Stimulated activated naive CD8-positive, alpha-beta T cell treated with anti-CD3 and anti-CD28 coated beads, Interleukin-15, amount 100 ng/mL, for 72 hours (primary cell): ENCODE measurements around the gene GBE1.

Source experiments
- ATAC-seq: fragments of 150-1000 bp; cut with Tn5 transposase; 2 replicates; pipeline ENCODE4 v1.10.0; 2021; ENCODE audit warnings: mild to moderate bottlenecking, moderate library complexity
- DNase-seq, 2 donors: peaks; one replicate each; pipeline ENCODE4 v3.0.0; 2021 to 2022
- H3K27ac Mint-ChIP-seq, 2 donors: one replicate each; pipeline ENCODE4 v1.8.0; 2022; ENCODE audit warnings: mild to moderate bottlenecking in 2 of 2, mixed read lengths in 2 of 2, moderate library complexity in 2 of 2
- H3K27me3 Mint-ChIP-seq: one replicate; pipeline ENCODE4 v1.8.0; 2022; ENCODE audit warnings: mixed read lengths
- H3K4me1 Mint-ChIP-seq: one replicate; pipeline ENCODE4 v1.8.0; 2022; ENCODE audit warnings: mild to moderate bottlenecking, mixed read lengths
- H3K4me3 Mint-ChIP-seq, 2 donors: one replicate each; pipeline ENCODE4 v1.8.0; 2022; ENCODE audit warnings: mild to moderate bottlenecking in 2 of 2, mixed read lengths in 2 of 2, moderate library complexity in 1 of 2
- H3K9me3 Mint-ChIP-seq, 2 donors: one replicate each; pipeline ENCODE4 v1.8.0; 2022; ENCODE audit warnings: mixed read lengths in 2 of 2

GBE1 gene

GRCh38 chr3:81624756-81625155, 136.7 kb downstream of the GBE1 start:
- DNase-seq (no peak), ATAC-seq (no peak)
- no peaks in the 10 kb centered on the region for H3K4me1 Mint-ChIP-seq
- H3K9me3 Mint-ChIP-seq, result no peaks in the 10 kb centered on the region
- H3K4me3 Mint-ChIP-seq, result no peak overlapping the region
- H3K27me3 Mint-ChIP-seq, result no peaks in the 10 kb centered on the region
- no peak overlapping the region for H3K27ac Mint-ChIP-seq

GRCh38 chr3:81622395-81622794, 139.1 kb downstream of the GBE1 start:
- no peak for ATAC-seq

DNA sequence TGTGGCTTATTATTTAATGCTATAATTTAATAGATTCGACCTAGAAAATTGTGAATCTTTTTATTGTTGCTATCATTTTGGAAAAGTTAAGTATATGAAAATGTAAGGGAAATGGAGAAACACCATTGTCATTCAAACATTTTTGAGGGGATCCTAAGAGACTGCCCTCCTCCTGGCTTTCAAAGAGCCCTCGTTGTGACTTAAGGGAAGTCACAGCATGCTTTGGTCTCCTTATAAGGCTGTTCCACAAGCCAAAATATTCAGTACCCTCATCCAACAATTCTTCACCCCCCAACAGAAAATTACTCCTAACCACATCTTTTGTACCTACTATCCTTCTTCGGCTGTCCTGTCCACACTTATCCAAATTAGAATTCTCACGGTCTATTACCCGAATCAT, 140.2 kb downstream of the GBE1 start:
- DNase-seq, result no peak
- Mint-ChIP-seq H3K4me1 (no peaks in the 10 kb centered on the region), H3K27ac (no peak overlapping the region), H3K9me3 (no peaks in the 10 kb centered on the region), H3K4me3 (no peak overlapping the region), H3K27me3 (no peaks in the 10 kb centered on the region)
- ATAC-seq, result no peak

More at GRCh38 chr3:81622395-81622794, 139.1 kb downstream of the GBE1 start:
- no peak for DNase-seq
- Mint-ChIP-seq H3K4me1 (no peaks in the 10 kb centered on the region), H3K27me3 (no peaks in the 10 kb centered on the region), H3K9me3 (no peaks in the 10 kb centered on the region), H3K4me3 (no peak overlapping the region), H3K27ac (no peak overlapping the region)

DNA sequence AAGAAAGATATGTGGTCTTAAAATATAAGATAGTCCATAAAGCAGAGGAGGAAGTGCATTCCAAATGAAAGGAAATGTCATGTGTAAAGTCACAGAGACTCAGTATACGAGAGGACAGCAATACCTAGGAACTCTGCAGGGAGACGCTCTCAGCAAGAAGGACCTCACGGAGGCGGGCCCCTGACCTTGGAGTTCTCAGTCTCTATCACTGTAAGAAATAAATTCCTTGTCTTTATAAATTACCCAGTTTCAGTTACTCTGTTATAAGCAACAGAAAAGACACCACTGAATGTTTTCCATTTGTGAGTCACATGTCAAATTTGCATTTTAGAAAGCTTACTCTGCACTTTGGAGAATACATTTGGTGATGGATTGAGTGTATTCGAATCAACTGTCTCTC, 140.6 kb downstream of the GBE1 start:
- no peaks in the 10 kb centered on the region for H3K27me3 Mint-ChIP-seq
- no peaks in the 10 kb centered on the region for H3K4me1 Mint-ChIP-seq
- ATAC-seq, result no peak

DNA sequence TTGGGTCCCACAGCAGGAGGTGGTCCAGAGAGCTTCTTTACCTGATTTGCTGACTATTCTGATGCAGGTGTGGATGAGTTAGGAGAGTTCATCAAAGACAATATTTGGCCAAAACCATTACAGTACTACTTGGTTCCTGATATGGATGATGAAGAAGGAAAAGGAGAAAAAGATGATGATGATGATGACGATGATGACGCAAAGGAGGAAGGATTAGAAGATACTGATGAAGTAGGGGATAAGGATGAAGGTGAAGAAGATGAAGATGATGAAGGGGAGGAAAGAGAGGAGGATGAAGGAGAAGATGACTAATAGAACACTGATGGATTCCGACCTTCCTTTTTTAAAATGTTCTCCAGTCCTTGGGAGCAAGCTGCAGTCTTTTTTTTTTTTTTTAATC, 148.7 kb downstream of the GBE1 start:
- Mint-ChIP-seq H3K4me1 (no peaks in the 10 kb centered on the region), H3K9me3 (no peaks in the 10 kb centered on the region), H3K27me3 (no peaks in the 10 kb centered on the region), H3K4me3 (no peak overlapping the region), H3K27ac (no peak overlapping the region)
- no peak for ATAC-seq
- no peak for DNase-seq

More for the DNA sequence above, 140.6 kb downstream of the GBE1 start:
- DNase-seq, result no peak
- Mint-ChIP-seq H3K9me3 (no peaks in the 10 kb centered on the region), H3K4me3 (no peak overlapping the region), H3K27ac (no peak overlapping the region)

DNA sequence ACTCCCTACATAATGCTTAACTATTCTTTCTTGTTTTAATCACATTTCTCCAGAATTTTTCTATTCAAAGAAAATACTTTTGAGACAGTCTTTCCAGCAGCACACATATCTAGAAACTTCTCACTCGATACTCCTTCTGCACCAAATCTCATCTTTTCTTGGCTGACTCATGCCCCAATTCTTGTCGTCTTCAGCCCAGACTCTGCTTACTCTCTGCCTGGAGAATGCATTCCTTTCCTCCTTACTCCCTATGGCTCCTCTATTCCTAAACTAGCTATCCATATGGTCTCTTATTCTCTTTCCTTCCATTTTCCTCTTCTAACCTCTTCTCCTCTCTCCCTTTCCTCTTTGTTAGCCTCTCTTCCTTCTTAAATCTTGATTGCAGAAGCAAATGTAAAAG, 158.7 kb downstream of the GBE1 start:
- H3K9me3 Mint-ChIP-seq, result no peaks in the 10 kb centered on the region
- no peaks in the 10 kb centered on the region for H3K4me1 Mint-ChIP-seq
- ATAC-seq, result no peak
- no peaks in the 10 kb centered on the region for H3K27me3 Mint-ChIP-seq
- no peak for DNase-seq
- no peak overlapping the region for H3K4me3 Mint-ChIP-seq
- no peak overlapping the region for H3K27ac Mint-ChIP-seq

DNA sequence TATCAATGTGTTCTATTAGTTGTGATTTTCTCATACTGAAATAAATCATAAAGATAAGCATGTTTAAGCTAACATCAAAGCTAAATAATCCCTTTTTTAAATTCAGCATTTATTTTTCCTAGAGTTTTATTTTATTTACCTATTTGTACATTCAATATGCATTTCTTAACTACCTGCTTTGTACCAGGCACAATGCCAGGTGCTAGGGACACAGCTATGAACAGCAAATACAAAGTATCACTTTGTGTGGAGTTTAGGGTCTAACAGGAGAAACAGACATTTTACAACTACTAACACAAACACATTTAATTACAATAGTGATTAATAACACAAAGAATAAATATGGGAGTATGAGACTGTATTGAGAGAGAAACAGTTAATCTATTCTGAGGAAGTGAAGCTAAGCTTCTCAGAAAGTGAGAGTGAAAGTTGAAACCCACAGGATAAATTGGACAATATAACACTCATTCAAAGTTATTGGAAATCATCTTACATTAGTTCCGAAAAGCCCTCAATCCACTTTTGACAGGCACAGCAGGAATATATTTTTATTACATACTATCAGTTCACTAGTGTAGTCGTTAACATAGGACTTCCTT, 159.6 kb downstream of the GBE1 start:
- Mint-ChIP-seq H3K4me1 (no peaks in the 10 kb centered on the region), H3K27me3 (no peaks in the 10 kb centered on the region), H3K9me3 (no peaks in the 10 kb centered on the region), H3K4me3 (no peak overlapping the region), H3K27ac (no peak overlapping the region)
- no peak for ATAC-seq
- DNase-seq, result no peak

- no peak for DNase-seq
- H3K4me3 Mint-ChIP-seq, result no peak overlapping the region
- H3K27me3 Mint-ChIP-seq, result no peaks in the 10 kb centered on the region
- no peaks in the 10 kb centered on the region for H3K9me3 Mint-ChIP-seq
- no peaks in the 10 kb centered on the region for H3K4me1 Mint-ChIP-seq
- no peak for ATAC-seq
- peak overlapping the region in 1 of 2 donors; percentile 83 for H3K27ac Mint-ChIP-seq
Measured at GRCh38 chr3:81592101-81592500, 169.3 kb downstream of the GBE1 start.

GRCh38 chr3:81585937-81586336, 175.5 kb downstream of the GBE1 start:
- Mint-ChIP-seq H3K9me3 (no peaks in the 10 kb centered on the region), H3K27ac (no peak overlapping the region), H3K27me3 (no peaks in the 10 kb centered on the region), H3K4me3 (no peak overlapping the region), H3K4me1 (no peaks in the 10 kb centered on the region)
- ATAC-seq (no peak), DNase-seq (no peak)

GRCh38 chr3:81585056-81585455, 176.4 kb downstream of the GBE1 start:
- Mint-ChIP-seq H3K4me3 (no peak overlapping the region), H3K9me3 (no peaks in the 10 kb centered on the region), H3K27me3 (no peaks in the 10 kb centered on the region), H3K4me1 (no peaks in the 10 kb centered on the region), H3K27ac (no peak overlapping the region)
- no peak for ATAC-seq
- DNase-seq, result no peak

GRCh38 chr3:81581966-81582599, 179.4 kb downstream of the GBE1 start:
- no peak overlapping the region for H3K27ac Mint-ChIP-seq
- peak; percentile 45 for ATAC-seq

DNA sequence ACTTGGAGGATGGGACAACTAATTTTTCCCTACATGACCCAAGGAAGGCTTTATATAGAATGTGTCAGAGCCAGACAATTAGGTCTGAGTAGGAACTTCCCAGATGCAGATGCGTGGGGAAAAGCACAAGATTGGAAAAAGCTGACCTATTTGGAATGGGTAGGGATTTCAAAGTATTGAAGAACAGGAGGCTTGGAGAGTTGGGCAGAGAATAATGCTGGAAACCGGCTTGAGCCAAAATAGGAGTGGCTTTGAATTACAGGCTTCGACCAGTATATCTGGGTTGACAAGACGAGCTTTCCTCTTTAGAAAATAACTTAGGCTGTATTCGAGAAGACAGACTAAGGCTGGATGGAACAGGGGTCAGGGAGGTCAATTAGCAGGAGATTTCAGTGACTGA, 181.1 kb downstream of the GBE1 start:
- Mint-ChIP-seq H3K27ac (no peak overlapping the region), H3K4me1 (no peaks in the 10 kb centered on the region), H3K27me3 (no peaks in the 10 kb centered on the region), H3K9me3 (no peaks in the 10 kb centered on the region), H3K4me3 (no peak overlapping the region)
- no peak for ATAC-seq
- no peak for DNase-seq

More at GRCh38 chr3:81581966-81582599, 179.4 kb downstream of the GBE1 start:
- Mint-ChIP-seq H3K4me1 (no peaks in the 10 kb centered on the region), H3K4me3 (no peak overlapping the region), H3K9me3 (no peaks in the 10 kb centered on the region), H3K27me3 (no peaks in the 10 kb centered on the region)
- DNase-seq, result peak in 1 of 2 donors; percentile 7

DNA sequence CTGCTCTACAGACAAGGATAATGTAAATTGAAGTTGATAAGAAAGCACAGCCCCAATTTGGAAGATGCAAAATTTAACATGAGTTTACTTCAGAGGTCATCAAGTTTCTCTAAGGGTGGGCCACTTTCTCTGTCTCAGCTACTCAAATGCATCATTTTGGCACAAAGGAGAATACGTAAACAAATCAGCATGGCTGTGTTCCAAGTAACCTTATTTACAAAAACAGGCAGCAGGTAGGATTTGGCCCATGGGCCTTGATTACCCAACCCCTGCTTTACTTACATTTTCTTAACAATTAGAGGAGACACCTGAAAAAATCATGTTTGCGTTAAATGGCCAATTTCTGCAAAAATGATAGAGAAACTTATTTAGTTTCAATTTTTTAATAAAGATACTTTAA, 181.7 kb downstream of the GBE1 start:
- Mint-ChIP-seq H3K27me3 (no peaks in the 10 kb centered on the region), H3K4me3 (no peak overlapping the region), H3K4me1 (no peaks in the 10 kb centered on the region), H3K27ac (no peak overlapping the region), H3K9me3 (no peaks in the 10 kb centered on the region)
- ATAC-seq (no peak), DNase-seq (no peak)

- Mint-ChIP-seq H3K27me3 (no peaks in the 10 kb centered on the region), H3K4me3 (no peak overlapping the region), H3K27ac (no peak overlapping the region), H3K4me1 (no peaks in the 10 kb centered on the region), H3K9me3 (peaks cover 4 to 6% of the 10 kb centered on the region in 2 donors)
- DNase-seq, result no peak
- ATAC-seq, result no peak
Measured at GRCh38 chr3:81572201-81572756, 189.2 kb downstream of the GBE1 start.

- no peak for ATAC-seq
- no peak overlapping the region for H3K4me3 Mint-ChIP-seq
- peaks cover 17 to 20% of the 10 kb centered on the region in 2 donors for H3K9me3 Mint-ChIP-seq
- H3K27me3 Mint-ChIP-seq, result no peaks in the 10 kb centered on the region
- no peak for DNase-seq
- no peaks in the 10 kb centered on the region for H3K4me1 Mint-ChIP-seq
- no peak overlapping the region for H3K27ac Mint-ChIP-seq
Measured at GRCh38 chr3:81568378-81568777, 193.1 kb downstream of the GBE1 start.

GRCh38 chr3:81565041-81565440, 196.4 kb downstream of the GBE1 start:
- Mint-ChIP-seq H3K4me1 (no peaks in the 10 kb centered on the region), H3K9me3 (peaks cover 17 to 20% of the 10 kb centered on the region in 2 donors), H3K4me3 (no peak overlapping the region), H3K27ac (no peak overlapping the region), H3K27me3 (no peaks in the 10 kb centered on the region)
- no peak for DNase-seq
- ATAC-seq, result no peak

- H3K27ac Mint-ChIP-seq, result no peak overlapping the region
- H3K4me1 Mint-ChIP-seq, result no peaks in the 10 kb centered on the region
- no peaks in the 10 kb centered on the region for H3K27me3 Mint-ChIP-seq
- H3K4me3 Mint-ChIP-seq, result no peak overlapping the region
- DNase-seq, result no peak
- no peak for ATAC-seq
- no peaks in the 10 kb centered on the region for H3K9me3 Mint-ChIP-seq
Measured at GRCh38 chr3:81558106-81558505, 203.3 kb downstream of the GBE1 start.
